ENCODE measurements around the gene BORCS5. TPM values are rescaled to one million over a fixed set of nuclear protein-coding genes. Genes with fewer than 3 reads are reported as not detected.
"Not testable (repeated sequence)": the region's sequence is repeated elsewhere in the genome, so short reads cannot be mapped to it uniquely, and the experiment has no call there.

BORCS5 gene
- polyA plus RNA-seq, 4 donors = 7.6 to 8.9 (median 8.0) TPM

DNA sequence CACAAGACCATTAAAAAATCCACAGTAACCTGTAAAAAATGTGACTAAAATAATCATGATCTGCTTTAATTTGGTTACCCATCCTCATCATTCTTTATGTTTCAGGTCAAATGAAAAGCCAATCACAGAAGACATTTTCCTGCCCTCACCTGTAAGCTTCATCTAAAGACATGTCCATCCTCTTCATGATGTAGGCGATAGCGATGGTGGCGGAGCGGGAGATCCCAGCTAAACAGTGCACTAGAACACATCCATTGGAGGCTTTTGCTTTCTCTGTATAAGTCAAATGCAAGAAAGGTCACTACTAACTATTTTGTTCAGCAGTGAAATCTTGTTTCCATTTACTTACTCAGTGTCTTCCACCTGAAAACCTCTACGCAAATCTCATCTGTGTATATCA is 123.2 kb downstream of the BORCS5 start:
- DNase-seq (ENCODE audit: low read depth in 4 of 4, low spot score in 3 of 4) = no peak

DNA sequence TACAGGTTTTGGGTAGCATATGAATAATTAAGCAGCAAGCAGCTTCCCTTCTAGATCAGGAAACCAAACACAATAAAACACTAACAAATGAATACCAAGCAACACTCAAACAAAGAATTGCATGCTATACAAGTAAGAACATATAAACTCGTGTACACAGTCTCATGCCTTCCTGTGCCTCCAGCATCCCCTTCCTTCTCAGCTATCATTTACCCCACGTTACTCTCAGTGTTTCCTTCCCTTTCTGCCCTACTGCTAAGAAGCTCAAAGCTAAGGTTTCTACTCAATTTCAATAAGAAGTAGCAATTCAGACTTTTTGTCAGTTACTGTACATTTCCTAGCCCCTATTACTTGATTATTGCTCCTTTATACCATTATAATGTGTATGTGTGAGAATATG is 124.8 kb downstream of the BORCS5 start:
- no peak for DNase-seq (ENCODE audit: low read depth in 4 of 4, low spot score in 3 of 4)

DNA sequence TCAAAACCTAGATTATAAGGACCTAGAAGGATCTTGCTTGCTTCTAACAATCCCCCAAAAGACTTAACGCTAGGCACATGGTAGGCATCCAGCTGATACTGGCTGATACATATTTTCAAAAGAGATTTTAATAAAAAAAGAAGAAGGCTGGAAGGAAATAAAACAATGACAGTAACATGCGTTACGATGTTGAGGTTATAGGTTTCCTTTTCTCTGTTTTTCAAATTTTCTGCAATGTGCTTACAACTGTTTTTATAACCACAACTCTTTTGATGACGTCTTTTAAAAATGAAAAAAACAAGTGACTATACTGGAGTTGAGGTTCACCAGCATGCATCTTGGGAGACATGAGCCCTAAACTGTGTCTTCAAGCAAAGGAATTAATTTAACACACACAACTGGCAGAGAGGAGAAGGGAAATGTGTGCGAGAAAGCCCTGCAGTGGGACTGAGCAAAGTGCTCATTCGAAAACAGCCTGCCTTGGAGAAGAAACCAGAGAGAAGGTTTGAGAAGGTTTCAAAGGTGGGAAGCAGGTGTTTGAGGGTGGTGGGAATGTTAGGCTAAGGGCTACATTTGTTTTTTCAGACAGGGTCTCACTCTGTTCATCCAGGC is 125.4 kb downstream of the BORCS5 start:
- no peak for DNase-seq (ENCODE audit: low read depth in 4 of 4, low spot score in 3 of 4)

DNA sequence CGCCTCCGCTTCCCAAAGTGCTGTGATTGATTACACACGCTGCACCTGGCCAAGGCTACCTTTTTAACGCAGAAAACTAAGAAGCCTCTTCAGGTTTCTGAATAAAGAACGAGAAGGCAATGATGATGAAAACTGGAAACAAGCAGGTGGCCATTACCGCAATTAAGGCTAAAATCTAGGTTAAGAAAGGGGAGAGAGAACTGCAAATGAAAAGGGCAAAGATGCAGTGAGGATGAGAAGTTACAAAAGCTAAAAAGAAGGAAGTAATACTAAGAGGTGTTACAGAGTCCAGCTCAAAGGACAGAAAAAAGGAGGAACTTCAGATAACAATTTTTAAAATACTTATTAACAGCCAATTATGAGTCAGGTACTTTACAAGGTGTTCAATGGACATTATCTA is 126.1 kb downstream of the BORCS5 start:
- no peak for DNase-seq (ENCODE audit: low read depth in 4 of 4, low spot score in 3 of 4)

DNA sequence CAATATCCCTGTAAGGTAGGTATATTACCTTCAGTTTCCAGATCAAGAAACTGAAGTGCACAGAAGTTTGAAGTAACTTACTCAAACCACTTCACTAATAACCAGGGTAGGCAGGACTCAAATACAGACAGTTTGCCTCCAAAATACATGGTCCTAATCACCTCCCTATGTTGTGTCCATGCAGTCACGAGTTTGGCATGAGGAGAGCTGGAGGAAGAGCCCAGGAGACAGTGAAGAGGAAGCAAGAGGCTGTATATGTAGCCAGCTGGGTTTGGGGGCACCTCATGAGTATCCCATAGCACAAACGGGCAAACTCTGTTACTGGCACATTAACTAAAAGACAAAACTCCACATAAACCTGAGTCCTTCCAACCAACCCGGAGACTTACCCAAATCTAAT is 126.6 kb downstream of the BORCS5 start:
- no peak for DNase-seq (ENCODE audit: low read depth in 4 of 4, low spot score in 3 of 4)

DNA sequence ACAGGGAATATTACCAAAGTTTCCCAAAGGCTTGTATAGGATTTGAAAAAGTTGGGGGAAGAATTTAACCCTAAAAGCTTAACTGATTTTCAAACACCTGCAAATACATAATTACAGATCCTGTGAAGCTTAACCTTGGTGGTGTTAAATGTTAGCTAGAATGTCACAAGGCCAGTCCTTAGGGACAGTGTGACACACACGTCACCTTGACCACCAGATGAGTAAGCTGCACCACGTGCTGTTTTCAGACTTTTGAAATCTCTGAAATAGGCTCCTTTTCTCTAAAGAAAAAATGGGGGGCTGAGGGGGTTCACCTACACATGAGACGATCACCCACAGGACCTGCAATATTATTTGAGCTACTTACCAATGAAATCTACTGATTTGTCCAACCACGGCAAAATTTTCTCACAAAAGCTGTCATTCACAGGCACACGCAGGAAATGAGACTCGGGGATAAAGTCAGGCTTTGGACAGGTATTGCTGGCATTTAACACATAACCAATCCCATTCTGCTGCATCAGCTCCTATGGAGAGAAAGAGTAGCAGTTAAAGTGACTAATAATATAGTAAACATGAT is 129.9 kb downstream of the BORCS5 start:
- DNase-seq (ENCODE audit: low read depth in 4 of 4, low spot score in 3 of 4) = no peak

DNA sequence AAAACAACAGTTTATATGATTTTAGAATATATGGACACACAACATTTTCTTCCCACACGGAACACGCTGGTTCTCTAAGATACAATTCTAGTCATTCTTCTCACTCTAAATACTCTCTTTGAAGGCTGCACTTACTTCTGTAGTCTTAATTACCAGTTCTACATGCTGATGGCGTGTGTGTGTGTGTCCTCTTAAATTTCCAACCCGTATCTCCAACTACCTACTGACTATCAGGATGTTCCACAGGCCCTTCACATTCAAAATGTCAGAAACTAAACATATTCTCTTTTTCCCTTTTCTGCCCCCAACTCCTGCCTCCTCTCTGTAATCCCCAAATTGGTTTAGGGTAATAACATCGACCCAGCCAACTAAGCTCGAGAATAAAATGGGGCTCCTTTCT is 130.6 kb downstream of the BORCS5 start:
- no peak for DNase-seq (ENCODE audit: low read depth in 4 of 4, low spot score in 3 of 4)

DNA sequence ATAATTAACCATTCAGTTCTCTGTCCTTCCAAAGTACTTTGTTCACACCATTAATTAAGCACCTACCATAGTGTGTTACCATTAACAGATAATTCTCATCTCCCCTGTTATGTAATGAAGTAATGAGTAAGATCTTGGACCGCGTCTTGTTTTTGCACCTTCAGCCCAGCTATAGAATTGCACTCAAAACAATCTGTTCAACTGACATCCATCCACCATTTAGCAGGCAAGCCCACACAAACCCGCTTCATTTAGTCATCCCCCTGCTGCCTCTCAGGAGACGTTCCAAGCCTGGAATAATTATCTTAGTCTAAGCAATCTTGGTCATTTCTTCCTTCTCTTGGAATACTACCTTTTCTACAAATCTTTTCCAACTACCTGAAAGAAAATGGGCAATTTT is 131.4 kb downstream of the BORCS5 start:
- no peak for DNase-seq (ENCODE audit: low read depth in 4 of 4, low spot score in 3 of 4)

DNA sequence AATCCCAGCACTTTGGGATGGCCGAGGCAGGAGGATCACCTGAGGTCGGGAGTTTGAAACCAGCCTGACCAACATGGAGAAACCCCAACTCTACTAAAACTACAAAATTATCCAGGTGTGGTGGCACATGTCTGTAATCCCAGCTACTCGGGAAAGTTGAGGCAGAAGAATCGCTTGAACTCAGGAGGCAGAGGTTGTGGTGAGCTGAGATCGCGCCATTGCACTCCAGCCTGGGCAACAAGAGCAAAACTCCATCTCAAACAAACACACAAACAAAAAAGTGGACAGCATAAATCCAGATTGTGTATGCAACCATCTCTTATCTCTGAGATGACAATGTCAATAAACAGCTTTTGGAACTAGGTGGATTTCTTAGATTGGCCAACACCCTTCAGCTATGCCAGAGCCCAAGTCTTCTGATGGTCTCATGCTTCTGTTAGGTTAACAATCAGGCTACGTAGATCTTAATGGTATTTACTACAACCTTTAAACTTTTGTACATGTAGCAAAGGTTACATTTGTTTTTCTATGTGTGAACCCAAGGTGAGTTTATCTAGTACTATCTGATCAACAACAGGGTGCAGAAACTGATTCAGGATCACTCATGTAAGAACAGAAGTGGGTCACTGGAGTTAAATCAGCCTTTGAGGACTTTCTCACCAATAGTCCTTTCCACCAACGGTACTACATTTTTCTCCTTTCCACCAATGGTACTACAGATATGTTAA is 132.1 kb downstream of the BORCS5 start:
- DNase-seq (ENCODE audit: low read depth in 4 of 4, low spot score in 3 of 4) = no peak

DNA sequence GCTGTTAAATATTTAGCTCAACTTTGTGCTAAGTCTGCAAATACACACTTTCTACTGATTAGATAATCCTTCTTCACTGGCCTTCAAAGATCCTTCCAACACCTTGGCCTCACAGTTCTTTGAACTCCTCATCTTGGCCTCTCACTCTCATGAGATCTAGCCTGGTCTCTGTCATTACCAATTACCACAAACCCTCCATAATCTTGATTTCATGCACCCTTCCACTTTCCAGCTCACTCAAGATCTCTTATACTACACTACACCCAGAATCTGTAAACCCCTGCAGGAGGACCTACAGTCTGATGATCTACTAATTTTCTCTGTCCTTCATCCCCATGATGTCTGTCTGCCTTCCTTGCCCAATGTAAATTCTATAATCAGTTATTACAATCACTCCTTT is 134.7 kb downstream of the BORCS5 start:
- DNase-seq (ENCODE audit: low read depth in 4 of 4, low spot score in 3 of 4) = no peak

DNA sequence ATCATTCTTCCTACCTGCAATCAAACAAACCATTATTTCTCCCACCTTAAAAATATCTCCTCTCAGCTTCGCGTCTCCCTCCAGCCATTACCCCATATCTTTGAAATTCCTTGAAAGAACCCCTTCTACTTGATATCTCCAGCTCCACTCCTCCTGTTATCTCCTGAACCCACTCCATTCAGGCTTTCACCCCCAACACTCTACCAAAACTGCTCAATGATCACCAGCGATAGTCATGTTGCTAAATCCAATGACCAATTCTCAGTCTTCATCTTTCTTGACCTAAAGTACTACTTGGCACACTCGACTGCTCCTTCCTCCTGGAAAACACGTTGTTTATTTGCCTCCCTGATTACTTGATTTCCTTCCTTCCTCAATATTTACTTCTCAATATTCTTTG is 135.7 kb downstream of the BORCS5 start:
- DNase-seq (ENCODE audit: low read depth in 4 of 4, low spot score in 3 of 4) = no peak

DNA sequence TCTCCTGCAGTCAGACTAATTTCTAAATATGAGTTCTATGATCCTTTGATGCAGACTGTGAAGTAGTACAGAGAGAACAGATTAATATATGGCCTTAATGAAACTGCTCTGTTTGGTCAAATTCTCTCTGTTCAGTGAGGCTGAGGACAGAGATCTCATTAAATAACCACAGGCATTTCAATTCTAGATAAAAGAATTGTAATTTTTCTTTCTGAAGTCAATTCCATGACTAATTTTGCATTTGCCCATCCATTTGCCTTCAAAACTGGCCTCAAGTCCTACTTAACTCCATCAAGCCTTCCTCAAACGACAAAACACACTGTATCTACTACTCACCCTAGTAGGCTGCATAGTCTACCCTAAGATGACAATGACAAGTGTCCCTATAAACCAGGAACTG is 138.7 kb downstream of the BORCS5 start:
- DNase-seq (ENCODE audit: low read depth in 4 of 4, low spot score in 3 of 4) = no peak

DNA sequence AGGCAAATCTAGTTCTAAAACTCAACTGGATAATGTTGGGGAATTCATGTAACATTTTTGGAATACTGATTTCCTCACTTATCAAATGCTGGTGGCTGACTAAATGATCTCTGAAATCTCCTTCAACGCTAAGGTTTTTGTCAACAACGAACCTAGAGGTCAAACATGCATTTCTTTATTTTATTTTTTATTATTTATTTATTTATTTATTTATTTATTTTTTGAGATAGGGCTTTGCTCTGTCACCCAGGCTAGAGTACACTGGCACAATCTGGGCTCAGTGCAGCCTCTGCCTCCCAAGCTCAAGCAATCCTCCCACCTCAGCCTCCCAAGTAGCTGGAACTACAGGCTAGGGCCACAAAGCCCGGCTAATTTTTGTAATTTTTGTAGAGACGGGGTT is 141.3 kb downstream of the BORCS5 start:
- DNase-seq (ENCODE audit: low read depth in 4 of 4, low spot score in 3 of 4) = no peak

DNA sequence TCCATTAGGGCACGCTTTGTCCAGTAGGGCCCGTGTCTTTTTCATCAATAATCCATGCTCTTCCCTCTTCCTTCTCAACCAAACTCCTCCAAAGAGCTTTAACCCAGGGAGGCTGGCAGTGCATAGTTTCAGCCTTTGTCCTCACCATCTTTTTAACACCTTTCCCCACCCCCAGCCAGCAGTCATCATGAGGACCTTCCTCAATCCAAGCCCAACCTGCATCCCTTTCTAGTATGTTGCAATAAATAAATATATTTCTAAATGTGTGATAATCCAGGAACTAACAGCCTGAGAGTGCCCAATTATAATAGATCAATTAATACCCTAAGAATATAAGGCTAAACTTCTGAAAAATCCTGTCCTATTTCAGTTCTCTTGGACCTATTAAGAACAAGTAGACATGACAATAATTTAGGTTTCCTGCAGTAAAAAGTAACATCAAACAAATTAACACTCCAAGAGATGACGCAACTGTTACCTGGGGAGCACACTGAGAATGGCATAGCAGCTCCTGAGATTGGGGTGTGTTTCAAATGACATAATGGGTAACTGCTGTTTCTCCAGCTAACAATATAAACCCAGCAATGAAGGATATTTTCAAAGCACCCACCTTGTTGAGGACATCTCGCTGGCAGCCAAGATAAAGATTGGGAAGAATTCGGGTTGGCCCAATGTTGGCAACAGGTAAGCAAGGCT is 143.2 kb downstream of the BORCS5 start:
- DNase-seq (ENCODE audit: low read depth in 4 of 4, low spot score in 3 of 4) = no peak

DNA sequence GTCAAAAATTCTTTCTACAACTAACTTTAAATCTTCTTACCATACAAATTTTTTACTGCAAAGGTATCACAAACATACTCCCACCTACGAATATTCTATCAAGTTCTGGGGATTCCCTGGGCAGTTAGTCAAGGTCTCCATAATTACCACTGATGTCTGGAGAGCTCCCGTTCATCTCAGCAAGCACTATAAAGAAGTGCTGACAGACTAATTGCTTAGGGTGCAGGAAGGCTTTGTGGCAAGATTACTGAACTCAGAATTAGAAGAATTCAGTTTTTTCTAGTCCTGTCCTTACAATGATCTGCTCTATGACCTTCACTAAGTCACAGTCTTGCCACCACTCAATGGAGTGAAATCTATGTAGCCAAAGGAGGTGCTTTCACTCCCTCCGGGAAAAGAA is 144.2 kb downstream of the BORCS5 start:
- no peak for DNase-seq (ENCODE audit: low read depth in 4 of 4, low spot score in 3 of 4)

DNA sequence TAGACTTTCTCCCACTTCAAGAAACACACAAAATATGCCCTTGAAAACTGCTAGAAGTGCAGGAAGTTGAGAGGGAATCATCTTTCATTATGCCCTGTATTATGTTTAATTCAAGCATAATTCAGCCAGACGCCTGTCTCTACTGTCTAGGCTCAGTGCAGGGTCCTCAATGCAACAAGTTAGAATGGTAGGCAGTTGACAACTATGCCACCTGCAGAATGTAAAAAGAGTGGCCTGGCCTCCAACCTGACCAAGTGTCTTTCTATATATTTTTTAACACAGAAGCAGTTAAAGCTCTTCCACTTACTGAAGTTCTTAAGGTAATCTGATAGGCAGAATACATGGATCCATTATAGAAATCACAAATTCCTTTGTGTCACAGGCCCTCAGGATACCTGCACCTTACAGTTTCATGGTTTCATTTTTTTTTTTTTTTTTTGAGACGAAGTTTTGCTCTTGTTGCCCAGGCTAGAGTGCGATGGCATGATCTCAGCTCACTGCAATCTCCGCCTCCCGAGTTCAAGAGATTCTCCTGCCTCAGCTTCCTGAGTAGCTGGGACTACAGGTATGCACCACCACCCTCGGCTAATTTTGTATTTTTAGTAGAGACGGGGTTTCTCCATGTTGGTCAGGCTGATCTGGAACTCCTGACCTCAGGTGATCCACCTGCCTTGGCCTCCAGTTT is 145.4 kb downstream of the BORCS5 start:
- not testable (repeated sequence) for DNase-seq (ENCODE audit: low read depth in 4 of 4, low spot score in 3 of 4)

DNA sequence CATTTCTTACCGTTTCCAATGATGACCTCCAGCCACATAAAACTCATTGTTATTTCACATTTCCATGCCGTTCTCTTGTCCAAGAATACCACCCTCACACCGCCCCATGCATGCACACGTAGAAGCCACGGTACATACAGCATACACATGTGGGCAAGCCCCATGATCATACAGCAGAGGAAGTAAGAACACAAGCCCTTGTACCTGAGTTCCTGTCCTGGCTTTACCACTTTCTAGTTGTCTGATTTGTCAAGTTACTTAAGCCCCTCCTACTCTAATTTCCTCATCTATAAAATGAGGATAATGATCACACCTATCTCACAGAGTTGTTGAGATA is 145.9 kb downstream of the BORCS5 start:
- no peak for DNase-seq (ENCODE audit: low read depth in 4 of 4, low spot score in 3 of 4)

DNA sequence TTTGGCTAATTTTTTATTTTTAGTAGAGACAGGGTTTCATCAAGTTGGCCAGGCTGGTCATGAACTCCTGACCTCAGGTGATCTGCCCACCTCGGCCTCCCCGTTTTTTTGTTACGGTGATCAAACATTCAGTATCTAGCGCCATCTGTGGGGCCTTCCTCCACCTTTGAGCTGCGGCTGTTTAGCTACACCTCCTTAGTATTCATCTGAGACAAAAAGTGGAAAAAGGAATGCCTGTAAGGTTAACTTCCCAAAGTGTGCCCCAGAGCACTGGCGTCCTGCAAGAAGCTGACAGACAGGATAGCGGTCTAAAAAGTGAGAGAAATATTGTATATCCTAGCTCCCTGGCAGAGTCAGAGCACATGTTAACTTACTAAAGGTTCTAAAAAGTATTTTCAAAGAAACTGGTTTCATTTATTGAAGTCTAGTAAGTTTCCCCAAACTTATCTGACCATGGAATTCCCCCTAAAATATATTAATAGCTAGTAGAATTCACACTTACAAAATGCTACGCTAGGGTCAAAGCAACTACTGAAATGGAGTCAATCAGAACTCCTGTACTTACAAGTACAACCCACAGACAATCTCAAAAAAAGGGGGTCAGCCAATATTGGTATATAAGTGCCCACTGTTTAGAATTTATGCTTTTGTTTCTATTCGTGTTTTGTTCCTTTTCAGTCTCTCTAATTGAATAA is 146.7 kb downstream of the BORCS5 start:
- DNase-seq (ENCODE audit: low read depth in 4 of 4, low spot score in 3 of 4) = no peak

DNA sequence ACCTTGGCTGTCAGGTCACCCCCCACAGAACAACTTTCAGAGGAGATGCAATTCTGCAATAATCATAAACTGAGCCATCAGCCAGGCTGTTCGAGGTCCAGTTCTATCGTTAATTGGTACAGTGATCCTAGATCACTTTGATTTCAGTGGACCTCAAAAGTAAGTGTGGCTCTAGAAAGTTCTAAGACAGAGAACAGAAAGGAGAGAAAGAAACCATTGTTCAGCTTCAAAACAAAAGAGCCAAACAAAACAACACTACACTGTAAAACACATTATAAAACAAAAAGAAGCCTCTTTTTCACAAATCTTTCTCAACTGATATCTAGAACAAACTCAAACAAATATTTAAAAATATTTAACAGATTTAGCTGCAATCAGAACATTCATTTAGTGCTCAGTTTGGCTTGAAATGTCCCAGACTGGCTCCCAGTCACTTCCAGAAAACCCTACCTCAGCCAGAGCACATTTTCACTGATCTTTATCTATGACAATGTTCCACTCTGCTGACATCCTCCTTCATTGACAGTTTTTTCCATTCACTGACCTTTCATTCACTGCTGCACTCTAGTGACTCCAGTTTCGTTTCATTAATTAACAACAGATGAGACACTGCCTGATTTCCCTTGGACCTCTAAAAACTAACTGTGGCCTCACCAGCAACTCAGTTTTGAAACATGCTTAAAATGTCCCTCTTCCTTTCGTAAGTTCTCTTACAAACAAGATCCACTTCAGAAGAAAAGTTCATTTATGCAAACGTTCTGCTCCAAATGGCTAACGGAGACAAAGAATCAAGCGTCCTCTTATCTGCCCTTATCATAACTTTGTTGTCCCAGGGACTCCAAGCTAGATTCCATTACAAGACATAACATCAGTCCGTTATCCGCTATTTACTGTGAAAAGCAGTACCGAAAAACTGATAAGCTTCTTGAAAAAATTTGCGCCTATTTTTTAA is 148.9 kb downstream of the BORCS5 start:
- DNase-seq (ENCODE audit: low read depth in 4 of 4, low spot score in 3 of 4) = no peak

DNA sequence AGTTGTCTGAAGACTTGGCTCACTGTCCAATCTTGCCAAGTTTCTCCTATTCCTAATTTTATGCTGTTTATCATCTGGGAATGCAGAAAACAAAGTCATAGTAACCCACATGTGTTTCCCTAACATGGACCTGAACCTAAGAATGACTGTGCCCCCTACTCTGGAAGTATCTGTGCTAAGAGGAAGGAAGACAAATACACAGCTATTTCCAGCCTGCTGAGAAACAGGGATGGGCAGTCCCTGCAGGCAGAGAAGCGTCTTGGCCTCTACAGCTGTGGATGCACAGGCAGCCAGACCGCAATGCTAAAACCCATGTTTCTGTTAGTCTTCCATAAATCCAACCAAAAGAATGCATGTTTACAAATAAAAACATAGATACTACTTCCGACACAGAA is 149.6 kb downstream of the BORCS5 start:
- no peak for DNase-seq (ENCODE audit: low read depth in 4 of 4, low spot score in 3 of 4)

Data from left renal pelvis (tissue), 4 donors.